Activated CD4-positive, alpha-beta T cell treated with anti-CD3 and anti-CD28 coated beads for 36 hours (primary cell): ENCODE results near the gene PHACTR1. TPM values are rescaled to one million over a fixed set of nuclear protein-coding genes. Genes with fewer than 3 reads are reported as not detected.

Experiments used
- ATAC-seq: fragments of 200-7000 bp; cut with Tn5 transposase; one replicate; pipeline ENCODE4 v1.10.0; 2021; ENCODE audit warnings: mild to moderate bottlenecking, moderate library complexity
- CTCF ChIA-PET: fragments of 350-600 bp; sonication (Branson Sonifier 250); formaldehyde crosslinking; loops from one replicate; lab custom pipeline; 2021; ENCODE audit warnings: antibody characterized with exemption; lab: Charles Lee
- POLR2A ChIA-PET: fragments of 350-600 bp; sonication (Branson Sonifier 250); formaldehyde crosslinking; loops from one replicate; lab custom pipeline; 2021; ENCODE audit warnings: antibody characterized with exemption, inconsistent platforms; lab: Charles Lee
- DNase-seq: peaks from one replicate; pipeline ENCODE4 v3.0.0-alpha.2; 2020
- H3K27ac Mint-ChIP-seq: one replicate; pipeline ENCODE4 v1.8.0; 2021; ENCODE audit warnings: mixed read lengths
- H3K27me3 Mint-ChIP-seq: one replicate; pipeline ENCODE4 v1.8.0; 2021; ENCODE audit warnings: mixed read lengths
- H3K36me3 Mint-ChIP-seq: one replicate; pipeline ENCODE4 v1.8.0; 2021; ENCODE audit warnings: low read depth, mixed read lengths
- H3K4me1 Mint-ChIP-seq: one replicate; pipeline ENCODE4 v1.8.0; 2021; ENCODE audit warnings: mixed read lengths
- H3K4me3 Mint-ChIP-seq: one replicate; pipeline ENCODE4 v1.8.0; 2021; ENCODE audit warnings: mild to moderate bottlenecking, moderate library complexity, mixed read lengths
- H3K9me3 Mint-ChIP-seq: one replicate; pipeline ENCODE4 v1.8.0; 2021; ENCODE audit warnings: low read depth, mixed read lengths
- intact Hi-C, 2 experiments: fragments of 100-400 bp; cut with DNase I in 1 of 2; cut with micrococcal nuclease in 1 of 2; formaldehyde crosslinking; loops; one replicate each; pipeline versions ENCODE4 v1.14.2 to v1.15.1; 2022 to 2024; cut with DNase I, micrococcal nuclease
- total RNA-seq, 2 experiments: library from RNA; stranded (reverse); gene quantifications; one replicate each; pipeline ENCODE4 v1.2.3, GENCODE V29; 2021

Gene PHACTR1
- total RNA-seq, 2 experiments from 2014 or later, result 0.07 TPM; not detected in 1

GRCh38 chr6:12776291-12776690 is 59.7 kb downstream of the PHACTR1 start:
- H3K4me3 Mint-ChIP-seq, result no peak overlapping the region
- peaks cover 4% of the 10 kb centered on the region for H3K27me3 Mint-ChIP-seq
- ATAC-seq (no peak), DNase-seq (no peak)
- H3K27ac Mint-ChIP-seq, result no peak overlapping the region
- CTCF ChIA-PET, result no interaction called here
- H3K36me3 Mint-ChIP-seq, result no peaks in the 10 kb centered on the region
- POLR2A ChIA-PET, result no interaction called here
- intact Hi-C loops, result no loop called here
- H3K4me1 Mint-ChIP-seq, result no peaks in the 10 kb centered on the region
- H3K9me3 Mint-ChIP-seq, result no peaks in the 10 kb centered on the region

- DNase-seq, result no peak
- ATAC-seq, result no peak
- Mint-ChIP-seq H3K36me3 (no peaks in the 10 kb centered on the region), H3K4me1 (no peaks in the 10 kb centered on the region), H3K27me3 (peaks cover 6% of the 10 kb centered on the region), H3K4me3 (no peak overlapping the region), H3K9me3 (no peaks in the 10 kb centered on the region), H3K27ac (no peak overlapping the region)
- intact Hi-C loops, result no loop called here
- ChIA-PET CTCF (interaction anchor here (0.5 to 1.2 kb wide), 2 partner anchors 11 to 25 kb away, joined by 3 read pairs; no protein-coding TSS in a partner anchor), POLR2A (no interaction called here)
These were observed 63.2 kb downstream of the PHACTR1 start for GRCh38 chr6:12779772-12780171.

- Mint-ChIP-seq H3K4me1 (no peaks in the 10 kb centered on the region), H3K9me3 (no peaks in the 10 kb centered on the region), H3K4me3 (no peak overlapping the region), H3K36me3 (no peaks in the 10 kb centered on the region), H3K27me3 (peaks cover 4% of the 10 kb centered on the region), H3K27ac (no peak overlapping the region)
- POLR2A ChIA-PET, result no interaction called here
- DNase-seq (no peak), ATAC-seq (no peak)
- CTCF ChIA-PET, result interaction anchor here (0.6 kb wide), 1 partner anchor 526 kb away, joined by 3 read pairs; no protein-coding TSS in a partner anchor
- intact Hi-C loops, result no loop called here
These were observed 65.6 kb downstream of the PHACTR1 start for GRCh38 chr6:12782136-12782535.

GRCh38 chr6:12785301-12785700 is 68.7 kb downstream of the PHACTR1 start:
- Mint-ChIP-seq H3K27me3 (peaks cover 3% of the 10 kb centered on the region), H3K27ac (no peak overlapping the region), H3K9me3 (no peaks in the 10 kb centered on the region), H3K4me3 (no peak overlapping the region), H3K4me1 (no peaks in the 10 kb centered on the region), H3K36me3 (no peaks in the 10 kb centered on the region)
- ChIA-PET CTCF (no interaction called here), POLR2A (no interaction called here)
- no peak for DNase-seq
- no peak for ATAC-seq
- intact Hi-C loops, result no loop called here

GRCh38 chr6:12785921-12786320 is 69.4 kb downstream of the PHACTR1 start:
- no peak overlapping the region for H3K27ac Mint-ChIP-seq
- CTCF ChIA-PET, result no interaction called here
- H3K27me3 Mint-ChIP-seq, result peaks cover 6% of the 10 kb centered on the region
- H3K4me1 Mint-ChIP-seq, result no peaks in the 10 kb centered on the region
- intact Hi-C loops, result no loop called here
- no peaks in the 10 kb centered on the region for H3K36me3 Mint-ChIP-seq
- ATAC-seq, result no peak
- DNase-seq, result no peak
- POLR2A ChIA-PET, result no interaction called here
- H3K4me3 Mint-ChIP-seq, result no peak overlapping the region
- H3K9me3 Mint-ChIP-seq, result no peaks in the 10 kb centered on the region

- Mint-ChIP-seq H3K27ac (no peak overlapping the region), H3K27me3 (peaks cover 6% of the 10 kb centered on the region), H3K4me1 (no peaks in the 10 kb centered on the region), H3K9me3 (no peaks in the 10 kb centered on the region), H3K36me3 (no peaks in the 10 kb centered on the region), H3K4me3 (no peak overlapping the region)
- intact Hi-C loops, result no loop called here
- ChIA-PET POLR2A (no interaction called here), CTCF (no interaction called here)
- no peak for DNase-seq
- ATAC-seq, result no peak
These were observed 74.8 kb downstream of the PHACTR1 start for GRCh38 chr6:12791371-12791770.

- Mint-ChIP-seq H3K36me3 (no peaks in the 10 kb centered on the region), H3K27ac (no peak overlapping the region), H3K4me3 (no peak overlapping the region), H3K9me3 (no peaks in the 10 kb centered on the region), H3K27me3 (peaks cover 9% of the 10 kb centered on the region), H3K4me1 (no peaks in the 10 kb centered on the region)
- ATAC-seq (no peak), DNase-seq (no peak)
- ChIA-PET POLR2A (no interaction called here), CTCF (no interaction called here)
- intact Hi-C loops, result no loop called here
These were observed 81.8 kb downstream of the PHACTR1 start for GRCh38 chr6:12798326-12798725.

GRCh38 chr6:12800120-12800519 is 83.6 kb downstream of the PHACTR1 start:
- peaks cover 12% of the 10 kb centered on the region for H3K27me3 Mint-ChIP-seq
- ChIA-PET CTCF (no interaction called here), POLR2A (no interaction called here)
- H3K4me3 Mint-ChIP-seq, result no peak overlapping the region
- intact Hi-C loops, result no loop called here
- ATAC-seq (no peak), DNase-seq (no peak)
- no peaks in the 10 kb centered on the region for H3K36me3 Mint-ChIP-seq
- H3K27ac Mint-ChIP-seq, result no peak overlapping the region
- no peaks in the 10 kb centered on the region for H3K4me1 Mint-ChIP-seq
- no peaks in the 10 kb centered on the region for H3K9me3 Mint-ChIP-seq

GRCh38 chr6:12801141-12801540 is 84.6 kb downstream of the PHACTR1 start:
- Mint-ChIP-seq H3K36me3 (no peaks in the 10 kb centered on the region), H3K27ac (no peak overlapping the region), H3K9me3 (no peaks in the 10 kb centered on the region), H3K4me1 (no peaks in the 10 kb centered on the region), H3K4me3 (no peak overlapping the region), H3K27me3 (peaks cover 12% of the 10 kb centered on the region)
- ATAC-seq (no peak), DNase-seq (no peak)
- CTCF ChIA-PET, result no interaction called here
- POLR2A ChIA-PET, result no interaction called here
- intact Hi-C loops, result no loop called here

- peaks cover 10% of the 10 kb centered on the region for H3K27me3 Mint-ChIP-seq
- ATAC-seq (no peak), DNase-seq (no peak)
- H3K4me3 Mint-ChIP-seq, result no peak overlapping the region
- H3K4me1 Mint-ChIP-seq, result no peaks in the 10 kb centered on the region
- no peaks in the 10 kb centered on the region for H3K36me3 Mint-ChIP-seq
- ChIA-PET CTCF (interaction anchor here (1.2 kb wide), 1 partner anchor 23 kb away, joined by 5 read pairs; no protein-coding TSS in a partner anchor), POLR2A (no interaction called here)
- intact Hi-C loops, result no loop called here
- H3K9me3 Mint-ChIP-seq, result no peaks in the 10 kb centered on the region
- no peak overlapping the region for H3K27ac Mint-ChIP-seq
These were observed 85.9 kb downstream of the PHACTR1 start for GRCh38 chr6:12802440-12802839.

- CTCF ChIA-PET, result no interaction called here
- ATAC-seq, result no peak
- Mint-ChIP-seq H3K36me3 (no peaks in the 10 kb centered on the region), H3K27ac (no peak overlapping the region), H3K27me3 (peaks cover 13% of the 10 kb centered on the region), H3K4me1 (no peaks in the 10 kb centered on the region), H3K9me3 (no peaks in the 10 kb centered on the region), H3K4me3 (no peak overlapping the region)
- intact Hi-C loops, result no loop called here
- POLR2A ChIA-PET, result no interaction called here
- DNase-seq, result no peak
These were observed 86.9 kb downstream of the PHACTR1 start for GRCh38 chr6:12803486-12803885.

- DNase-seq, result no peak
- POLR2A ChIA-PET, result no interaction called here
- Mint-ChIP-seq H3K4me3 (no peak overlapping the region), H3K27me3 (peaks cover 13% of the 10 kb centered on the region), H3K9me3 (no peaks in the 10 kb centered on the region), H3K36me3 (no peaks in the 10 kb centered on the region), H3K27ac (no peak overlapping the region), H3K4me1 (no peaks in the 10 kb centered on the region)
- intact Hi-C loops, result no loop called here
- no peak for ATAC-seq
- CTCF ChIA-PET, result no interaction called here
These were observed 88.5 kb downstream of the PHACTR1 start for GRCh38 chr6:12804952-12805645.
